HG03175 (cell line): ENCODE results near the gene TESK2.
"Not testable (repeated sequence)": the region's sequence is repeated elsewhere in the genome, so short reads cannot be mapped to it uniquely, and the experiment has no call there.

Source experiments
- ATAC-seq: cut with Tn5 transposase; IDR thresholded peaks from one replicate; pipeline ENCODE4 v1.9.1; 2021; ENCODE audit warnings: mild to moderate bottlenecking, moderate library complexity; ENCODE audit not compliant: unreplicated experiment

The TESK2 gene

GRCh38 chr1:45510972-45511527 is 20.1 kb upstream of the TESK2 start:
- ATAC-seq: no peak

DNA sequence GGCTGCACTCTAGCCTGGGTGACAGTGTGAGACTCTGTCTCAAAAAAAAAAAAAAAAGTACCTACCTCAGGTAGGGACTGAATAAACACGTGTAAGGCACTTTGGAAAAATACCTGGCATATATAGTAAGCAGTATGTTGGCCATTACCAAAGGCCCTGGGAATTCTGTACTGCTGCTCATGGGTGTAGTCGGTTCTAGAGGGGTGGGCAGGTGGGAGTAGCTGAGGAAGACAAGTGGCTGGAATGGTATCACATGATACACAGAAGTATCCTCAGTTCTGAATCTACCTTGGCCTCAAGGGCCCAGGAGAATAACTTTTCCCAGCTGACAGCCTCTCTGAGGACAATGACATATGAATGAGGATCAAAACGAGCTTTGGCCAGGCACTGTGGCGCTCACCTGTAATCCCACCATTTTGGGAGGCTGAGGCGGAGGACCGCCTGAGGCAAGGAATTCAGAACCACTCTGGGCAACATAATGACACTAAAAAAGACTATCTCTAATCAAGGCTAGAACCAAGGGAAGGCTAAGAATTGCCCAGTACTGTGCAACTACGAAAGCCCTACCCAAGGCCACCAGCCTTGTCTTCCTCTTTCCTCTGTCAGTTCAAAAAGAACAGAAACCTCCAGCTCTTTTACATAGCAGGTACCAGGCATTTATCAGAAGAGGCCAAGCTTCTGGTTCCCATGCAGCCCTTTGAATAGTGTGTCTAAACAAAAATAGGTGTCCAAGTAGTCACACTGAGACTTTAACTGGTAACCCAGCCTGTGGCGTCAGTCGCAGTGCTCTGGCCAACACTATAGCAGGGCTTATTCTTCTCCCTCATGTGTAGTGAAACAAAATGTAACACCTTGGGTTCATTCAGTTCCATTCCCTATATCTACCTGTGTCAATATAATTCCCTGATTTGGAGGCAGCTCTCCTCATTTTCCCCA is 19.3 kb upstream of the TESK2 start:
- no peak for ATAC-seq

- no peak for ATAC-seq
Measured at GRCh38 chr1:45508295-45509151, 17.6 kb upstream of the TESK2 start.

GRCh38 chr1:45507893-45508292 is 16.9 kb upstream of the TESK2 start:
- ATAC-seq: no peak

GRCh38 chr1:45507195-45507594 is 16.2 kb upstream of the TESK2 start:
- no peak for ATAC-seq

- no peak for ATAC-seq
Measured at GRCh38 chr1:45503462-45504360, 12.7 kb upstream of the TESK2 start.

- no peak for ATAC-seq
Measured at GRCh38 chr1:45501505-45501859, 10.5 kb upstream of the TESK2 start.

GRCh38 chr1:45499415-45499769 is 8.4 kb upstream of the TESK2 start:
- no peak for ATAC-seq

GRCh38 chr1:45498279-45498678 is 7.3 kb upstream of the TESK2 start:
- ATAC-seq: no peak

DNA sequence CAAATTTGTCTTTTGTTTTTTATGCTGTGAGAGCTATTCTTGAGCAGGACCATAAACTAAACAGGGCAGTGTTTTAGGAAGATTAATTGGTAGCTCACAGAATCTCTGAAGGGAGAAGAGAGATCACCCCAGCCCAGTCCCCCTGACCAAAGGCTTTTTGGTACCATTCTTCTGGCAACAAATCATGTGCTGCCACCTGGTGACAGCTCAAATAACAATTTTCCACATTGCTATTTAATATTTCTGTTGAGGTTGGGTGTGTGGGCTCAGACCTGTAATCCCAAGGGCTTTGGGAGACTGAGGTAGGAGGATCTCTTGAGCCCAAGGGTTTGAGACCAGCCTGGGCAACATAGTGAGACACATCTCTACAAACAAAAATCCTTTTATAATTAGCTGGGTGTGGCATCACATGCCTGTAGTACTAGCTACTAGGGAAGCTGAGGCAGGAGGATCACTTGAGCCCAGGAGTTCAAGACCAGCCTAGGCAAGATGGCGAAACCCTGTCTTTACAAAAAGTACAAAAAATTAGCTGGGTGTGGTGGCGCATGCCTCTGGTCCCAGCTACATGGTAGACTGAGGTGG is 2.2 kb upstream of the TESK2 start:
- ATAC-seq: no peak

- no peak for ATAC-seq
Measured at GRCh38 chr1:45492691-45493090, 1.7 kb upstream of the TESK2 start.

DNA sequence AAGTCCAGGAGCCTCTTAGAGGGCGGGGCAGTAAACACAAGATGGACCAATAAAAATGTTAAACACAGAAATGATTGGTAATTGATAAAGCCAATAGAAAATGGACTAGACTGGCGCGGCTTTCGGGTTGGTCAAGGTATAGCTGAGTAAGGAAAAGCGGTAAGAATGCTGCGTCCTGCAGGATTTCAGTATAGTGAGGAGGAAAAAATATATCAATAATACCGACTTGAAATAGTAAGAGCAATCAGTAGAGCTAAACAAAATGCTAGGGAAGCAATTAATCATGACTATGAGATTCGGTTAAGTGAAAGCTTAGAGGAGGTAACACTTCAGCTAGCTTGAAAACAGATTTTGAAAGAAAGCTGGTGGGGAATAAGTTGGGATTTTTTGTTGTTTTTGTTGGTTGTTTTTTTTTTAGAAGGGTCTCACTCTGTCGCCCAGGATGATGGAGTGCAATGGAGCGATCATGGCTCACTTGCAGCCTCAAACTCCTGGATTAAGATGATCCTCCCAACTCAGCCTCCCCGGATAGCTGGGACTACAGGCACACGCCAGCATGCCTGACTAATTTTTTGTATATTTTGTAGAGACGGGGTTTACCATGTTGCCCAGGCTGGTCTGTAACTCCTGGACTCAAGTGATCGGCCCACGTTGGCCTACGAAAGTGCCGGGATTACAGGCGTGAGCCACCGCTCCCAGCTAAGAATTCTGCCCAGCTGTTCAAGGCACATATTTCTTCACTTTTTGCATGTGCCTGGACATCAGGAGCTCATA is 711 bp upstream of the TESK2 start:
- ATAC-seq: no peak

- ATAC-seq: no peak
Measured at GRCh38 chr1:45490121-45490625, 790 bp downstream of the TESK2 start.

DNA sequence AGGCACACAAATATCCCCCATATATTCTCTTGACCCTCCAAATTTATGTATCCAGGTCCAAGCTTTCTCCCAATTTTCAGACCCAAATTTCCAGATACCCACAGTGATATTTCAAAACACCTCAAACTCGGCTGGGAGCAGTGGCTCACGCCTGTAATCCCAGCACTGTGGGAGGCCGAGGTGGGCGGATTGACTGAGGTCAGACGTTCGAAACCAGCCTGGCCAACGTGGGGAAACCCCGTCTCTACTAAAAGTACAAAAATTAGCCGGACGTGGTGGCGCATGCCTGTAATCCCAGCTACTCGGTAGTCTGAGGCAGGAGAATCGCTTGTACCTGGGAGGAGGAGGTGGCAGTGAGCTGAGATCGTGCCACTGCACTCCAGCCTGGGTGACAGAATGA is 1.6 kb downstream of the TESK2 start:
- not testable (repeated sequence) for ATAC-seq

GRCh38 chr1:45488666-45489377 is 2.1 kb downstream of the TESK2 start:
- ATAC-seq: no peak

DNA sequence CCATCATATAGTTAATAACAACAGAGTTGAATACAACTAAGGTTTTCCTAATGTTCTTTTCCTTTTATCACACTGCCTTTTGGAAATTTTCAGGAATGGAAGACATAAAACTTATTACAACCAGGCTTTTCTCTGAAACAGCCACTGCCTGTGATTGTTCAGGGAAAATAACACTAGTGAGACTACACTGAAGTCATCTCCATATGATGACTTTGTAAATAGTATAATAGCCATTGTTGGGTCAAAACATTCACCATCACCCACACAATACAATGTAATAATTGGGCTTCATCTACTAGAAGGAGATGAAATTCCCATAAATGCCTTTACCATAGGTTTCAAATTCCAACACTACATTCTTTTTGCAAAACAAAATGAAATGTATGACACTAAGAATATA is 5.0 kb downstream of the TESK2 start:
- no peak for ATAC-seq

DNA sequence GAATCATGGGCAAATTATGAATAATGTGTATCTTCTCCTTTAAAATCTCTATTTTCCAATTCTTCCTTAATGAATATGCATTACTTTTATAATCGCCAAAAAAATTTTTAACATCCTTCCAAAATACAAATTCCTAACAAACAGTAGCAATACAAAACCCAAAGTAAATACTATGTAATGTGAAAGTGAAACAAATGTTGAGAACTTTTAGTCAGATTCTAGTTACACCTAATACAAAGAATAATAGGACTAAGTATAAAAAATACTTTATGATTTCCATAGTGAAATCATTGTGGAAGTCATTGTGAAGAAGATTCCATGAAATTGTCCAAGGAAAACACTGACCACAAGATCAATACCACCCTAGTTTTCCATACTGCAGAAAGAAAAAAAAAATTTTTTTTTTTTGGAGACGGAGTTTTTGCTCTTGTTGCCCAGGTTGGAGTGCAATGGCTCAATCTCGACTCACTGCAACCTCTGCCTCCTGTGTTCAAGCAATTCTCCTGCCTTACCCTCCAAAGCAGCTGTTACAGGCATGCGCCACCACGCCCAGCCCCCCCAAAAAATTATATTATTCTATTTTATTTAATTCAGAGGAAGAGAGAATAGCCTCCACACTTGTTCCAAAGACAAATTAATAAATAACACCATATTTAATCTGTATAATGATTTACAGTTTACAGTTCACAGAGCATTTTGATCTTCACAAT is 11.8 kb downstream of the TESK2 start:
- no peak for ATAC-seq
